IMR-90 (cell line): ENCODE measurements around the gene SEC14L6. TPM values are rescaled to one million over a fixed set of nuclear protein-coding genes. Genes with fewer than 3 reads are reported as not detected.

ENCODE experiments used
- ATAC-seq: fragments of 200-7000 bp; cut with Tn5 transposase; 2 replicates; pipeline ENCODE4 v1.9.1; 2020; ENCODE audit warnings: low read depth, mild to moderate bottlenecking, moderate library complexity
- BruUV-seq: library from RNA; stranded (reverse); fragments of 400-500 nt; replicated peaks from 2 replicates; lab custom pipeline; 2021; lab: Mats Ljungman, UMichigan
- CTCF ChIA-PET: fragments of 300-600 bp; formaldehyde crosslinking; extraction: SDS; loops from one replicate; lab custom pipeline; 2021; ENCODE audit warnings: antibody characterized with exemption; lab: Yijun Ruan, JAX
- POLR2A ChIA-PET: fragments of 300-600 bp; sonication (Branson Sonifier 250); formaldehyde crosslinking; loops from one replicate; lab custom pipeline; 2022; ENCODE audit warnings: antibody characterized with exemption; ENCODE audit not compliant: unreplicated experiment; lab: Charles Lee
- DNase-seq: peaks from one replicate; pipeline ENCODE4 v3.0.0; 2013
- H2AFZ ChIP-seq: replicated peaks from 2 replicates; pipeline ENCODE3; 2013; ENCODE audit warnings: low read length, mild to moderate bottlenecking; ENCODE audit not compliant: poor library complexity
- H2AK5ac ChIP-seq: 2 replicates; pipeline ENCODE4 v1.6.1; 2013; ENCODE audit warnings: low read depth, low read length, inconsistent platforms
- H2AK9ac ChIP-seq: replicated peaks from 2 replicates; pipeline ENCODE3; 2013; ENCODE audit warnings: mild to moderate bottlenecking, low read depth, low read length, moderate library complexity; ENCODE audit not compliant: poor library complexity
- H2BK120ac ChIP-seq: 2 replicates; pipeline ENCODE4 v1.6.1; 2013; ENCODE audit warnings: low read depth, low read length, inconsistent platforms
- H2BK15ac ChIP-seq: 3 replicates; pipeline ENCODE4 v1.6.1; 2013; ENCODE audit warnings: low read depth, low read length, inconsistent platforms
- H2BK20ac ChIP-seq: 2 replicates; pipeline ENCODE4 v1.6.1; 2013; ENCODE audit warnings: low read depth, mild to moderate bottlenecking, inconsistent platforms, low read length, moderate library complexity
- H2BK5ac ChIP-seq: 2 replicates; pipeline ENCODE4 v1.6.1; 2013; ENCODE audit warnings: mild to moderate bottlenecking, low read depth, low read length, inconsistent platforms; ENCODE audit not compliant: poor library complexity, severe bottlenecking
- H3K14ac ChIP-seq: replicated peaks from 2 replicates; pipeline ENCODE4 v1.6.1; 2013; ENCODE audit warnings: low read depth, low read length, inconsistent platforms
- H3K18ac ChIP-seq: 2 replicates; pipeline ENCODE4 v1.6.1; 2013; ENCODE audit warnings: low read depth, low read length, control low read depth
- H3K23ac ChIP-seq: 2 replicates; pipeline ENCODE4 v1.6.1; 2013; ENCODE audit warnings: low read depth, low read length, inconsistent platforms
- H3K27ac ChIP-seq: 2 replicates; pipeline ENCODE4 v1.5.1; 2013; ENCODE audit warnings: mild to moderate bottlenecking, control low read depth, low read length; ENCODE audit not compliant: insufficient read depth
- H3K27me3 ChIP-seq: 2 replicates; pipeline ENCODE4 v1.6.1; 2013; ENCODE audit warnings: low read length; ENCODE audit not compliant: control insufficient read depth, insufficient read depth
- H3K36me3 ChIP-seq: 2 replicates; pipeline ENCODE4 v1.6.1; 2013; ENCODE audit warnings: low read length, mixed read lengths; ENCODE audit not compliant: control insufficient read depth, insufficient read depth
- H3K4ac ChIP-seq: 2 replicates; pipeline ENCODE4 v1.6.1; 2013; ENCODE audit warnings: low read depth, low read length, inconsistent platforms
- H3K4me1 ChIP-seq: 2 replicates; pipeline ENCODE4 v1.6.1; 2013; ENCODE audit warnings: low read length, mixed read lengths; ENCODE audit not compliant: control insufficient read depth, insufficient read depth
- H3K4me2 ChIP-seq: 2 replicates; pipeline ENCODE4 v1.6.1; 2013; ENCODE audit warnings: low read depth, mild to moderate bottlenecking, control low read depth, low read length, moderate library complexity
- H3K4me3 ChIP-seq: 2 replicates; pipeline ENCODE4 v1.5.1; 2013; ENCODE audit warnings: low read depth, mild to moderate bottlenecking, control low read depth, low read length, moderate library complexity; ENCODE audit not compliant: insufficient read depth
- H3K56ac ChIP-seq: 2 replicates; pipeline ENCODE4 v1.6.1; 2013; ENCODE audit warnings: low read length, inconsistent platforms; ENCODE audit not compliant: insufficient read depth; ENCODE audit errors: extremely low read depth
- H3K79me1 ChIP-seq, 2 experiments: 2 replicates each; pipeline ENCODE4 v1.6.1; 2013; ENCODE audit warnings: low read length in 2 of 2, inconsistent platforms in 1 of 2, low read depth in 1 of 2
- H3K9ac ChIP-seq: 2 replicates; pipeline ENCODE4 v1.6.1; 2013; ENCODE audit warnings: low read depth, low read length, control low read depth
- H3K9me1 ChIP-seq: 2 replicates; pipeline ENCODE4 v1.6.1; 2013; ENCODE audit warnings: low read length, inconsistent platforms; ENCODE audit not compliant: insufficient read depth
- H3K9me3 ChIP-seq: 2 replicates; pipeline ENCODE4 v1.6.1; 2013; ENCODE audit warnings: low read length; ENCODE audit not compliant: control insufficient read depth, insufficient read depth
- H4K20me1 ChIP-seq: 2 replicates; pipeline ENCODE4 v1.6.1; 2013; ENCODE audit warnings: low read length, inconsistent platforms; ENCODE audit not compliant: insufficient read depth
- H4K5ac ChIP-seq: 2 replicates; pipeline ENCODE4 v1.6.1; 2013; ENCODE audit warnings: mild to moderate bottlenecking, low read depth, low read length, control low read depth
- H4K8ac ChIP-seq, 2 experiments: 2 replicates each; pipeline ENCODE4 v1.6.1; 2013; ENCODE audit warnings: low read depth in 2 of 2, low read length in 2 of 2, control low read depth in 1 of 2, inconsistent platforms in 1 of 2
- H4K91ac ChIP-seq: 2 replicates; pipeline ENCODE4 v1.6.1; 2013; ENCODE audit warnings: low read depth, low read length, inconsistent platforms; ENCODE audit not compliant: insufficient read depth
- BHLHE40 ChIP-seq: fragments of 150-350 bp; IDR thresholded peaks from 2 replicates; pipeline ENCODE4 v1.6.1; 2016; ENCODE audit warnings: mild to moderate bottlenecking, low read depth, low read length
- CTCF ChIP-seq: conservative IDR thresholded peaks from 2 replicates; pipeline ENCODE4 v1.5.1; 2012; ENCODE audit warnings: mild to moderate bottlenecking, low read depth, low read length, improper control_type of control experiment
- ELK1 ChIP-seq: fragments of 150-350 bp; IDR thresholded peaks from 2 replicates; pipeline ENCODE4 v1.6.1; 2016; ENCODE audit warnings: low read depth, mild to moderate bottlenecking, low read length, moderate library complexity, borderline replicate concordance
- FOS ChIP-seq: fragments of 150-350 bp; IDR thresholded peaks from 2 replicates; pipeline ENCODE4 v1.6.1; 2016; ENCODE audit warnings: low read depth, low read length
- MAFK ChIP-seq: IDR thresholded peaks from 2 replicates; pipeline ENCODE4 v1.6.1; 2012; ENCODE audit warnings: low read depth, low read length, improper control_type of control experiment
- MAZ ChIP-seq: IDR thresholded peaks from 2 replicates; pipeline ENCODE4 v1.6.1; 2012; ENCODE audit warnings: low read depth, mild to moderate bottlenecking, low read length, improper control_type of control experiment, moderate library complexity, borderline replicate concordance
- MXI1 ChIP-seq: IDR thresholded peaks from 2 replicates; pipeline ENCODE4 v1.6.1; 2012; ENCODE audit warnings: low read depth, mild to moderate bottlenecking, low read length, moderate library complexity, borderline replicate concordance
- NFE2L2 ChIP-seq: fragments of 150-350 bp; IDR thresholded peaks from 2 replicates; pipeline ENCODE4 v1.6.1; 2016; ENCODE audit warnings: low read depth, mild to moderate bottlenecking, low read length
- RAD21 ChIP-seq: IDR thresholded peaks from 2 replicates; pipeline ENCODE4 v1.6.1; 2012; ENCODE audit warnings: low read length, improper control_type of control experiment
- RCOR1 ChIP-seq: IDR thresholded peaks from 2 replicates; pipeline ENCODE4 v1.6.1; 2012; ENCODE audit warnings: mild to moderate bottlenecking, low read length, improper control_type of control experiment; ENCODE audit not compliant: insufficient replicate concordance
- RFX5 ChIP-seq: IDR thresholded peaks from 2 replicates; pipeline ENCODE4 v1.8.0; 2012; ENCODE audit warnings: low read depth, mild to moderate bottlenecking, low read length, moderate library complexity
- SMC3 ChIP-seq: fragments of 150-350 bp; IDR thresholded peaks from 2 replicates; pipeline ENCODE4 v1.6.1; 2016; ENCODE audit warnings: low read depth, mild to moderate bottlenecking, antibody characterized with exemption, low read length, moderate library complexity
- WGBS, 2 experiments: methylation state at CpG; one replicate each; pipeline versions ENCODE4 v1.1.5 to v1.1.7; 2013; ENCODE audit warnings: missing lambda C conversion rate in 2 of 2; ENCODE audit not compliant: insufficient read length in 1 of 2; ENCODE audit errors: extremely low coverage in 2 of 2; 5-methylcytosine and 5-hydroxymethylcytosine counted together
- dilution Hi-C: fragments of 300-500 bp; cut with HindIII; formaldehyde crosslinking; loops from one replicate; pipeline ENCODE4 v1.14.3; 2018; ENCODE audit warnings: low sequenced_read_pairs; ENCODE audit not compliant: unreplicated experiment
- in situ Hi-C: fragments of 300-500 bp; cut with MboI; formaldehyde crosslinking; loops from 3 replicates; pipeline ENCODE4 v1.14.3; 2019; ENCODE audit warnings: low sequenced_read_pairs, inconsistent platforms, mixed read lengths
- intact Hi-C: fragments of 100-400 bp; cut with micrococcal nuclease; formaldehyde crosslinking; loops from 2 replicates; pipeline ENCODE4 v1.10.0; 2022
- polyA plus RNA-seq, 3 experiments: library from polyadenylated mRNA; depleted of rRNA; stranded (reverse); fragments of >200 nt; gene quantifications; 2 replicates each; pipeline ENCODE4 v1.2.3, GENCODE V29; 2012; ENCODE audit warnings: low replicate concordance in 1 of 3
- total RNA-seq: library from RNA; depleted of rRNA; stranded (reverse); fragments of >200 nt; gene quantifications from 2 replicates; pipeline ENCODE4 v1.2.3, GENCODE V29; 2012
- TF ChIP-seq, protein P1 (sequence below): fragments of 150-350 bp; IDR thresholded peaks from 2 replicates; pipeline ENCODE4 v1.6.1; 2017; ENCODE audit warnings: mild to moderate bottlenecking, antibody characterized with exemption, low read length, low read depth

The SEC14L6 gene
- total and polyA plus RNA-seq, 2 of the 4 experiments (the other 2 are of a cell fraction) = 0.09 TPM; not detected in 1

GRCh38 chr22:30574095-30574981 lies 27.8 kb upstream of the SEC14L6 start, which contains the start of gene GAL3ST1:
Gene GAL3ST1 (minus strand): TSS chr22:30574665. CDS start chr22:30557392, 17,273 bp downstream.
- dilution Hi-C loops (no loop called here), intact Hi-C loops (no loop called here), in situ Hi-C loops (no loop called here)
- peaks cover 22% of the 10 kb centered on the region for H3K27me3 ChIP-seq
- peak within 1 kb of the TSS; percentile 14 for H3K27ac ChIP-seq
- peak within 1 kb of the TSS; percentile 6; the same call in 1 of the 2 replicates for H2AK5ac ChIP-seq
- H3K9ac ChIP-seq = no peak within 1 kb of the TSS
- DNase-seq = no peak
- no peak within 1 kb of the TSS; the same call in 1 of the 2 replicates for H3K23ac ChIP-seq
- H3K4me3 ChIP-seq = no peak within 1 kb of the TSS
- no peak within 1 kb of the TSS for H2BK120ac ChIP-seq
- no peak within 1 kb of the TSS for H4K5ac ChIP-seq
- ChIA-PET POLR2A (no interaction called here), CTCF (no interaction called here)
- no peak within 1 kb of the TSS for H4K8ac ChIP-seq
- H3K4me2 ChIP-seq = no peak within 1 kb of the TSS
- no peaks in the 10 kb centered on the region for H3K79me1 ChIP-seq
- H4K20me1 ChIP-seq = no peaks in the 10 kb centered on the region; the same call in 1 of the 2 replicates
- peaks cover 7% of the 10 kb centered on the region; the same call in 1 of the 2 replicates for H3K9me1 ChIP-seq
- H3K9me3 ChIP-seq = no peaks in the 10 kb centered on the region
- no peak within 1 kb of the TSS for H2BK5ac ChIP-seq
- no peak for ATAC-seq
- peak within 1 kb of the TSS; percentile 9 for H2AK9ac ChIP-seq
- peaks cover 9% of the 10 kb centered on the region for H3K4me1 ChIP-seq
- H3K36me3 ChIP-seq = peaks cover 31% of the 10 kb centered on the region
- BruUV-seq = no TSS peak
- H2BK15ac ChIP-seq = no peak within 1 kb of the TSS
- 0 out of 2 replicates have a peak within 1 kb of the TSS, but pooled peaks have one; percentile 26 for H3K18ac ChIP-seq
- H3K14ac ChIP-seq = no peak within 1 kb of the TSS
- H3K56ac ChIP-seq = no peak within 1 kb of the TSS
- H3K4ac ChIP-seq = no peak within 1 kb of the TSS; the same call in 1 of the 2 replicates
- no peak within 1 kb of the TSS for H4K91ac ChIP-seq
- WGBS, 2 experiments = 17% methylated on average over 7 of the region's 75 CpGs; no CpG with 5 or more reads in 1 of the 2 experiments
- peak within 1 kb of the TSS; percentile 58 for H2AFZ ChIP-seq
- H2BK20ac ChIP-seq = no peak within 1 kb of the TSS
- no peak for TF ChIP-seq ELK1
- no peak for TF ChIP-seq MXI1
- no peak for TF ChIP-seq BHLHE40
- TF ChIP-seq RCOR1 = no peak
- TF ChIP-seq CTCF = no peak
- no peak for TF ChIP-seq FOS
- no peak for TF ChIP-seq RAD21
- TF ChIP-seq SMC3 = no peak
- TF ChIP-seq MAZ = no peak
- TF ChIP-seq, protein P1, sequence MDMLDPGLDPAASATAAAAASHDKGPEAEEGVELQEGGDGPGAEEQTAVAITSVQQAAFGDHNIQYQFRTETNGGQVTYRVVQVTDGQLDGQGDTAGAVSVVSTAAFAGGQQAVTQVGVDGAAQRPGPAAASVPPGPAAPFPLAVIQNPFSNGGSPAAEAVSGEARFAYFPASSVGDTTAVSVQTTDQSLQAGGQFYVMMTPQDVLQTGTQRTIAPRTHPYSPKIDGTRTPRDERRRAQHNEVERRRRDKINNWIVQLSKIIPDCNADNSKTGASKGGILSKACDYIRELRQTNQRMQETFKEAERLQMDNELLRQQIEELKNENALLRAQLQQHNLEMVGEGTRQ = no peak
- no peak for TF ChIP-seq RFX5
- no peak for TF ChIP-seq MAFK
- TF ChIP-seq NFE2L2 = no peak
